Mesothelial cell of epicardium (in vitro differentiated cells): ENCODE results near the gene SASH3. TPM values are rescaled to one million over a fixed set of nuclear protein-coding genes. Genes with fewer than 3 reads are reported as not detected.

Experiments used
- DNase-seq, 2 experiments: peaks; one replicate each; pipeline ENCODE4 v3.0.0; 2021; ENCODE audit warnings: low spot score in 2 of 2; ENCODE audit not compliant: unreplicated experiment in 2 of 2
- H3K27ac Mint-ChIP-seq: 2 replicates; pipeline ENCODE4 v1.8.0; 2021; ENCODE audit warnings: mixed read lengths
- H3K27me3 Mint-ChIP-seq: 2 replicates; pipeline ENCODE4 v1.8.0; 2021; ENCODE audit warnings: low read depth, mixed read lengths
- H3K36me3 Mint-ChIP-seq: 2 replicates; pipeline ENCODE4 v1.8.0; 2021; ENCODE audit warnings: mixed read lengths
- H3K4me1 Mint-ChIP-seq: 2 replicates; pipeline ENCODE4 v1.8.0; 2021; ENCODE audit warnings: mixed read lengths
- H3K4me3 Mint-ChIP-seq: 2 replicates; pipeline ENCODE4 v1.8.0; 2021; ENCODE audit warnings: mild to moderate bottlenecking, moderate library complexity, mixed read lengths
- H3K9me3 Mint-ChIP-seq: 2 replicates; pipeline ENCODE4 v1.8.0; 2021; ENCODE audit warnings: mixed read lengths
- CTCF ChIP-seq: fragments of 200-600 bp; sonication (generic); IDR thresholded peaks from one replicate; pipeline ENCODE4 v1.5.0; 2021; ENCODE audit warnings: antibody characterized with exemption; ENCODE audit not compliant: unreplicated experiment
- total RNA-seq: library from RNA; stranded (reverse); gene quantifications from 3 replicates; pipeline ENCODE4 v1.2.1, GENCODE V29; 2021

SASH3 gene
- total RNA-seq = not detected in 3 replicates

DNA sequence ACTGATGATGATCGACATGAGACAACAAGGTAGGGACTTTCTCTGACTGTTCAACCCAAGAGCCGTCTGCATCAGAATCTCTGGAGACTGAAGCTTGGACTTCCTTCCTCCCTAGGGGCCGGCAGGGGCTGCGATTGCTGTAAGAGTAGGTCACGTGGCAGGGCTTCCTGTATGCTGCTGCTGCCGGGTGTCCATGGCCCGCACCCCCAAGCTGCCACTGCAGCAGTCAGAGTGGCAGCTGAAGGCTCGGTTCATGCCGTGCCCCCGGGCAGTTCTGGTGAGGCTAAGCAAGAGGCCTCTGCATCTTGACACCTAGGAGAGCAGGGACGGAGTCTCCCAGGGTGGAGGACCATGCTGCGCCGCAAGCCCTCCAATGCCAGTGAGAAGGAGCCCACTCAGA lies at the start of gene SASH3:
Gene SASH3, plus strand, starts transcription at position 203 of the 400 bp plus-strand sequence. Its CDS starts 149 bp downstream, at position 352.
- Mint-ChIP-seq H3K27me3 (no peaks in the 10 kb centered on the region), H3K9me3 (peaks cover 6% of the 10 kb centered on the region), H3K4me3 (no peak within 1 kb of the TSS), H3K4me1 (no peaks in the 10 kb centered on the region), H3K27ac (no peak within 1 kb of the TSS), H3K36me3 (no peaks in the 10 kb centered on the region)
- TF ChIP-seq CTCF = no peak
- no peak for DNase-seq

DNA sequence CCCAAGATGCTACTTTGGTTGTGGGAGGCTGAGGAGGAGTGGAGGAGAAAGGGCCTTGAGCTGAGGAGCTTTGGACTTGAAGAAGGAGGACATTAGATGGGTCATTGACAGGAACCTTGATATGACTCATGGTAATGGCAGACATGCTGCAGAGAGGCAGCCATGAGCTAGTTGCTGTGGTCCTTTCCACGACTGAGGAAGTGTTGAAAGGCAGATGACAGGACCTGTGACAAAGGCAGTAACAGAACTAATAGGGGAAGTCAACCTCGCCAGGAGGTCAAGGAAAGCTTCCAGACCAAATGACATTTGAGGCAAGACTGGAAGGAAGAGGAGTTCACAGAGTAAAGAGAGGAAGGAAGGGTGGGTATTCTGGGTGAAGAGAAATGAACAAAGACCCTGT lies 48.5 kb upstream of the SASH3 start:
- Mint-ChIP-seq H3K36me3 (peaks cover 2% of the 10 kb centered on the region), H3K27me3 (no peaks in the 10 kb centered on the region), H3K4me1 (no peaks in the 10 kb centered on the region), H3K27ac (no peak overlapping the region), H3K9me3 (peaks cover 19% of the 10 kb centered on the region), H3K4me3 (no peak overlapping the region)
- TF ChIP-seq CTCF = no peak
- DNase-seq = no peak

DNA sequence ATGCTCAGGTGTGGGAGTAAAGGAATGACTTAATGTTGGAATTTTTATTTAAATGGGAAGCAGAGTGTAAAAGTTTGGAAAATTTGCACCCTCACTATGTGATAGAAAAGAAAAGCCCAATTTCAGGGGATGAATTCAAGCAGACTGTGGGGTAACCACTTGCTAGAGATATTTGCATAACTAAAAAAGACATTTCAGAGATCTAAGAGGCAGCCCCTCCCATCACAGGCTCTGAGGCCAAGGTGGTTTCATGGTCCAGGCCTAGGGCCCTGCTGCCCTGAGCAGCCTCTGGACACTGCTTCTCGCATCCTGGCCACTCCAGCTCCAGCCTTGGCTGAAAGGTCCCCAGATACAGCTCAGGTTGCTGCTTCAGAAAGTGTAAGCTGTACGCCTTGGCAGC lies 46.9 kb upstream of the SASH3 start:
- no peak overlapping the region for H3K27ac Mint-ChIP-seq

GRCh38 chrX:129733335-129733734 lies 46.4 kb upstream of the SASH3 start:
- no peaks in the 10 kb centered on the region for H3K27me3 Mint-ChIP-seq
- H3K36me3 Mint-ChIP-seq = peaks cover 2% of the 10 kb centered on the region
- no peak for TF ChIP-seq CTCF
- peaks cover 6% of the 10 kb centered on the region for H3K4me1 Mint-ChIP-seq
- DNase-seq = no peak
- no peak overlapping the region for H3K4me3 Mint-ChIP-seq
- H3K9me3 Mint-ChIP-seq = peaks cover 19% of the 10 kb centered on the region
- H3K27ac Mint-ChIP-seq = no peak overlapping the region

More for the DNA sequence above, 46.9 kb upstream of the SASH3 start:
- no peaks in the 10 kb centered on the region for H3K27me3 Mint-ChIP-seq
- H3K4me1 Mint-ChIP-seq = peaks cover 1% of the 10 kb centered on the region
- no peak overlapping the region for H3K4me3 Mint-ChIP-seq
- DNase-seq = no peak
- peaks cover 2% of the 10 kb centered on the region for H3K36me3 Mint-ChIP-seq
- TF ChIP-seq CTCF = no peak
- H3K9me3 Mint-ChIP-seq = peaks cover 19% of the 10 kb centered on the region

- Mint-ChIP-seq H3K9me3 (peaks cover 9% of the 10 kb centered on the region), H3K4me3 (no peak overlapping the region), H3K4me1 (peaks cover 28% of the 10 kb centered on the region), H3K27ac (no peak overlapping the region), H3K36me3 (peaks cover 2% of the 10 kb centered on the region), H3K27me3 (no peaks in the 10 kb centered on the region)
- DNase-seq = no peak
- TF ChIP-seq CTCF = no peak
Observed at GRCh38 chrX:129736491-129736890, 43.3 kb upstream of the SASH3 start.

DNA sequence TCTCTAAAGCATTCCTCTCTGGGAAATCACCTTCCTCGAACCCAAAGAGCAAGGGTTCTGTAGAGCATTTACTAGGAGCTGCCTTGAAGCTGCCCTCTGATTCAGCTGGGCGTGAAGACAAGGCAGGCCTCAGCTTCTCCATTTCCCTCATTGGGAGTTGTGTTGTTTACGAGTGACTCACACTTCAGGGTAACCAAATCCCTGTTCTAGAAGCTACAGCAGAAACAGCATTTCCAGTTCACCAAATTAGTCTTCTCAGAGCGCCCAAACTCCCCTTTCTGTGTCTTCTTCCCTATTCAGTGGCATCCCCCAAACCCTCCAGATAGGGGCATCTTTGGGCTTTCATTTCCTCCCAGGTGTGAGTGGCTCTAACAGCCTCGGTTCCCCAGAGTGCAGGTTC lies 41.8 kb upstream of the SASH3 start:
- H3K4me3 Mint-ChIP-seq = no peak overlapping the region
- DNase-seq = no peak
- H3K27me3 Mint-ChIP-seq = no peaks in the 10 kb centered on the region
- peaks cover 8% of the 10 kb centered on the region for H3K9me3 Mint-ChIP-seq
- H3K27ac Mint-ChIP-seq = peak overlapping the region; percentile 95
- H3K4me1 Mint-ChIP-seq = peaks cover 33% of the 10 kb centered on the region
- H3K36me3 Mint-ChIP-seq = peaks cover 2% of the 10 kb centered on the region
- TF ChIP-seq CTCF = no peak
